Natural killer cell (primary cell): ENCODE results near the gene JCHAIN. TPM values are rescaled to one million over a fixed set of nuclear protein-coding genes. Genes with fewer than 3 reads are reported as not detected.

ENCODE experiments used
- ATAC-seq, 3 donors: fragments of 150-1000 bp in 2 of 3; fragments of 200-7000 bp in 1 of 3; cut with Tn5 transposase; 1 replicate in 1 of 3; 2 replicates in 2 of 3; pipeline ENCODE4 v1.10.0; 2021; ENCODE audit warnings: mild to moderate bottlenecking in 2 of 3, moderate library complexity in 2 of 3
- DNase-seq, 2 donors: peaks; one replicate each; pipeline versions ENCODE4 v3.0.0 to v3.0.0-alpha.2; 2013 to 2021; ENCODE audit warnings: mixed read lengths in 1 of 2
- H3K27ac ChIP-seq: one replicate; pipeline ENCODE4 v1.5.1; 2013; ENCODE audit warnings: mild to moderate bottlenecking, low read length
- H3K27me3 ChIP-seq: one replicate; pipeline ENCODE4 v1.6.1; 2013; ENCODE audit warnings: low read length; ENCODE audit not compliant: control insufficient read depth, insufficient read depth
- H3K36me3 ChIP-seq: one replicate; pipeline ENCODE4 v1.6.1; 2013; ENCODE audit warnings: low read length; ENCODE audit not compliant: control insufficient read depth, insufficient read depth
- H3K4me1 ChIP-seq: one replicate; pipeline ENCODE4 v1.6.1; 2013; ENCODE audit warnings: low read length; ENCODE audit not compliant: control insufficient read depth, insufficient read depth
- H3K4me3 ChIP-seq: one replicate; pipeline ENCODE4 v1.5.1; 2013; ENCODE audit warnings: low read length
- H3K9me3 ChIP-seq: one replicate; pipeline ENCODE4 v1.6.1; 2013; ENCODE audit warnings: low read length; ENCODE audit not compliant: control insufficient read depth, insufficient read depth
- H3K27ac Mint-ChIP-seq, 2 donors: one replicate each; pipeline ENCODE4 v1.8.0; 2022; ENCODE audit warnings: mild to moderate bottlenecking in 2 of 2, mixed read lengths in 2 of 2, moderate library complexity in 1 of 2
- H3K27me3 Mint-ChIP-seq, 2 donors: one replicate each; pipeline ENCODE4 v1.8.0; 2022; ENCODE audit warnings: low read depth in 2 of 2, mixed read lengths in 2 of 2
- H3K36me3 Mint-ChIP-seq: one replicate; pipeline ENCODE4 v1.8.0; 2022; ENCODE audit warnings: mixed read lengths
- H3K4me1 Mint-ChIP-seq, 2 donors: one replicate each; pipeline ENCODE4 v1.8.0; 2022; ENCODE audit warnings: mixed read lengths in 2 of 2
- H3K4me3 Mint-ChIP-seq: one replicate; pipeline ENCODE4 v1.8.0; 2022; ENCODE audit warnings: mild to moderate bottlenecking, moderate library complexity, mixed read lengths
- H3K9me3 Mint-ChIP-seq, 2 donors: one replicate each; pipeline ENCODE4 v1.8.0; 2022; ENCODE audit warnings: mixed read lengths in 2 of 2
- WGBS: methylation state at CpG from one replicate; pipeline ENCODE4 v1.1.7; 2013; ENCODE audit warnings: missing lambda C conversion rate; ENCODE audit not compliant: insufficient coverage; 5-methylcytosine and 5-hydroxymethylcytosine counted together
- intact Hi-C: fragments of 100-400 bp; cut with micrococcal nuclease; formaldehyde crosslinking; loops from one replicate; pipeline ENCODE4 v1.14.2; 2022
- total RNA-seq, 4 donors: library from RNA; stranded (reverse); fragments of 120-200 nt in 1 of 4; gene quantifications; one replicate each; pipeline versions ENCODE4 v1.2.3 to v1.2.4, GENCODE V29; 2013 to 2022
- TF ChIP-seq, protein P1 (sequence below): fragments of 200-600 bp; IDR thresholded peaks from one replicate; pipeline ENCODE4 v1.8.0; 2022; ENCODE audit warnings: antibody characterized with exemption

Gene JCHAIN
- total RNA-seq, 3 donors from 2014 or later (not counting 1 experiment from before 2014, with no cell fraction given) = 1.6 to 1,035 (median 3.5) TPM

DNA sequence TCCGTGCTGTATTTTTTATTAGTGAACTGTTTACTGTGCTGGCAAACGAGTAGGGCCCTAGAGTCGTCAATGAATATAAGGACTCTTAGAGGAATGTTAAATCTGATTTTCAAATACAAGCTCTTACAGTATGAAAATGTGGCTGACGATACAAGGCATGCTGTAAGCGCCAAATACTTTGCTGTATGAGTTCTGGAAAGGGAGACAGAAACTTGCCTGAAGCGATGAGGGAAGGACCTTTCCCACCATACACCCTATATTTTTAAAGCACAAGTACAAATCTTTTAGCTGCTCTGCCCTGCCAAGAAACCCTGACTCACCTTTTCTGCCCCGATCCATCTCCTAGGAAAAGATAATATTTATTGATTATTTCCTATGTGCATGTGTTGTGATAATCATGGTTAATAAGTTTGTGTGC is 39.7 kb upstream of the JCHAIN start:
- intact Hi-C loops = loop anchor here (5.0 kb wide), 1 partner anchor 131 kb away; the partner anchor contains the start of gene GRSF1
- peak overlapping the region; percentile 60 for H3K4me3 ChIP-seq
- H3K27ac Mint-ChIP-seq = peak overlapping the region; percentile 87 to 91

GRCh38 chr4:70705183-70706043 is 39.1 kb upstream of the JCHAIN start:
- peak overlapping the region; percentile 58 for H3K27ac ChIP-seq
- Mint-ChIP-seq H3K4me3 (peak overlapping the region; percentile 95), H3K36me3 (no peaks in the 10 kb centered on the region), H3K4me1 (peaks cover 23 to 24% of the 10 kb centered on the region in 2 donors), H3K27me3 (no peaks in the 10 kb centered on the region), H3K27ac (peak overlapping the region; percentile 87 to 92), H3K9me3 (no peaks in the 10 kb centered on the region)
- WGBS = under 1% methylated on average over 86 of the region's 86 CpGs
- ATAC-seq (peak; percentile 70 to 82 (median 77)), DNase-seq (peak; percentile 62 to 83)
- H3K9me3 ChIP-seq = no peaks in the 10 kb centered on the region
- peaks cover 15% of the 10 kb centered on the region for H3K4me1 ChIP-seq
- H3K36me3 ChIP-seq = no peaks in the 10 kb centered on the region
- intact Hi-C loops = loop anchor here (1.0 to 5.0 kb wide), 3 partner anchors 17 to 132 kb away; partner anchors contain the start of genes GRSF1 and UTP3
- no peaks in the 10 kb centered on the region for H3K27me3 ChIP-seq
- TF ChIP-seq, protein P1, sequence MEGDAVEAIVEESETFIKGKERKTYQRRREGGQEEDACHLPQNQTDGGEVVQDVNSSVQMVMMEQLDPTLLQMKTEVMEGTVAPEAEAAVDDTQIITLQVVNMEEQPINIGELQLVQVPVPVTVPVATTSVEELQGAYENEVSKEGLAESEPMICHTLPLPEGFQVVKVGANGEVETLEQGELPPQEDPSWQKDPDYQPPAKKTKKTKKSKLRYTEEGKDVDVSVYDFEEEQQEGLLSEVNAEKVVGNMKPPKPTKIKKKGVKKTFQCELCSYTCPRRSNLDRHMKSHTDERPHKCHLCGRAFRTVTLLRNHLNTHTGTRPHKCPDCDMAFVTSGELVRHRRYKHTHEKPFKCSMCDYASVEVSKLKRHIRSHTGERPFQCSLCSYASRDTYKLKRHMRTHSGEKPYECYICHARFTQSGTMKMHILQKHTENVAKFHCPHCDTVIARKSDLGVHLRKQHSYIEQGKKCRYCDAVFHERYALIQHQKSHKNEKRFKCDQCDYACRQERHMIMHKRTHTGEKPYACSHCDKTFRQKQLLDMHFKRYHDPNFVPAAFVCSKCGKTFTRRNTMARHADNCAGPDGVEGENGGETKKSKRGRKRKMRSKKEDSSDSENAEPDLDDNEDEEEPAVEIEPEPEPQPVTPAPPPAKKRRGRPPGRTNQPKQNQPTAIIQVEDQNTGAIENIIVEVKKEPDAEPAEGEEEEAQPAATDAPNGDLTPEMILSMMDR = no peak
- H3K4me3 ChIP-seq = peak overlapping the region; percentile 60

More for the DNA sequence above, 39.7 kb upstream of the JCHAIN start:
- Mint-ChIP-seq H3K36me3 (no peaks in the 10 kb centered on the region), H3K4me3 (peak overlapping the region; percentile 95), H3K4me1 (peaks cover 23 to 24% of the 10 kb centered on the region in 2 donors), H3K27me3 (no peaks in the 10 kb centered on the region), H3K9me3 (no peaks in the 10 kb centered on the region)
- ATAC-seq (no peak), DNase-seq (no peak)
- Histone ChIP-seq H3K27ac (peak overlapping the region; percentile 58), H3K4me1 (peaks cover 15% of the 10 kb centered on the region), H3K36me3 (no peaks in the 10 kb centered on the region), H3K9me3 (no peaks in the 10 kb centered on the region), H3K27me3 (no peaks in the 10 kb centered on the region)
- 4% methylated on average over 3 of the region's 7 CpGs for WGBS
- TF ChIP-seq, protein P1 = no peak

DNA sequence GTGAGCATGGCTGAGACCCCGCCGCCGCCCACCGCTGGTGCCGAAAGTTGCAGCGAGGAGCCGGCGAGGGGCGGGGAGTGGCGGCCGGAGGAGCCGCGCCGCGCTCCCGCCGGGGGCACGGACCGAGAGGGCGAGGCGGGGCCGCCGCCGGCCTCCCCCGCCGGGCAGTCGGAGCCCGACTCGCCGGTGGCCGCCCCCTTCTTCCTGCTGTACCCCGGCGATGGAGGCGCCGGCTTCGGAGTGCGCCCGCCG is 38.5 kb upstream of the JCHAIN start:
- intact Hi-C loops = loop anchor here (1.0 to 5.0 kb wide), 3 partner anchors 17 to 132 kb away; partner anchors contain the start of genes GRSF1 and UTP3

More for the DNA sequence above, 38.5 kb upstream of the JCHAIN start:
- Histone ChIP-seq H3K27ac (no peak overlapping the region), H3K9me3 (no peaks in the 10 kb centered on the region), H3K4me1 (peaks cover 15% of the 10 kb centered on the region), H3K36me3 (no peaks in the 10 kb centered on the region), H3K27me3 (no peaks in the 10 kb centered on the region), H3K4me3 (peak overlapping the region; percentile 60)
- Mint-ChIP-seq H3K27ac (peak overlapping the region in 1 of 2 donors; percentile 92), H3K27me3 (no peaks in the 10 kb centered on the region), H3K4me1 (peaks cover 23 to 24% of the 10 kb centered on the region in 2 donors), H3K4me3 (peak overlapping the region; percentile 78), H3K9me3 (no peaks in the 10 kb centered on the region), H3K36me3 (no peaks in the 10 kb centered on the region)
- WGBS = under 1% methylated on average over 39 of the region's 39 CpGs
- TF ChIP-seq, protein P1 = no peak
- DNase-seq (no peak), ATAC-seq (peak in 1 of 3 donors; percentile 52)
